HL-60/S4 treated with retinoic acid at 250 ng/mL for 4 days and 3 days (cell line): ENCODE results near the gene EGFL8.
"Not testable (repeated sequence)": the region's sequence is repeated elsewhere in the genome, so short reads cannot be mapped to it uniquely, and the experiment has no call there.

Experiments
- in situ Hi-C: fragments of 300-500 bp; cut with MboI; formaldehyde crosslinking; loops from 2 replicates; pipeline ENCODE4 v1.7.0; 2022; ENCODE audit warnings: low sequenced_read_pairs

The EGFL8 gene

GRCh38 chr6:32182555-32182981, 18.2 kb downstream of the EGFL8 start:
- in situ Hi-C loops: no loop called here

DNA sequence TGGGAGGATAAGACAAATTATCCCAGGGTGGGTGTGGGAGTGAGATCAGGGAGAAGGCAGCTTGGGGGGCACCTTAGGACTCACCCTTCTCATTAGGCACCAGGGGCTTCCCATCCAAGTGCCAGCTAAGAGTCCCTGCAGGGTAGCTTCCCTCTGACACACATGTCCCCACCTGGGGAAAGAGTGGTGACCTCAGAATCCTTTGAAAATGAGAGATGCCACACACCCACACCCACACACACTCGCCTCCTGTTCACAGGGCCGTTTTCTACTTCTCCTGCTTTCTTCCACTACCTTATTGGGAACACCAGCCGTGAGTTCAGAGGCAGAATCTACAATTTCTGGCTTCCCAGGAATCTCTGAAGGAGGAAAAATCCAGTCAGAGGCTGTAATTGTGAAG, 18.6 kb downstream of the EGFL8 start:
- in situ Hi-C loops: no loop called here

DNA sequence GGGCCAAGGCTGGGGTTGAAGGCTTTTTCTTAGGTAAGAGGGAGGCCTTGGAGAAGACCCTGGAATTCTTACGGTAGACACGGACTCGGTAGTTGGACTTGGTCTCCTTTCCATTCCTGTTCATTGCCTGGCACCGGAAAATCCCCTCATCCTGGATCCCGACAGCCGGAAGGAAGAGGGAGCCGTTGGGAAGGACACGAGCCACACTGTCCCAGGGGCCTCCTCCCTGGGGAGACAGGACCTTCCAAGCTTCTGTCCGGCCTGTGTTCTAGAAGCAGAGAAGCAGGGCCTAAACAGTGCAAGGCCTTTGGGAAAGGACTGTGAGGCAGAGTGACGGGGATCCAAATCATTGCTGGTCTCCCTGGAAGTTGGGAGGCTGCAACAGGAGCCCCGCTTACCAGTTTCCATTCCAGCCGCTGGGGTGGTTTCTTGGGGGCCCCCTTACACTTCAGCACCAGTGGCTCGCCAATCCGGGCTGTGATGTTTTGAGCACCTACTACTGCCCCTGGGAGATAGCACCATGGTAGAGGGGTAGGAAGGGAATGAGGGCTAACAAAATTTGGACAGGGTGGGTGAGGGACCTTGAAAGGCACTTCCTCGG, 19.2 kb downstream of the EGFL8 start:
- in situ Hi-C loops: no loop called here

DNA sequence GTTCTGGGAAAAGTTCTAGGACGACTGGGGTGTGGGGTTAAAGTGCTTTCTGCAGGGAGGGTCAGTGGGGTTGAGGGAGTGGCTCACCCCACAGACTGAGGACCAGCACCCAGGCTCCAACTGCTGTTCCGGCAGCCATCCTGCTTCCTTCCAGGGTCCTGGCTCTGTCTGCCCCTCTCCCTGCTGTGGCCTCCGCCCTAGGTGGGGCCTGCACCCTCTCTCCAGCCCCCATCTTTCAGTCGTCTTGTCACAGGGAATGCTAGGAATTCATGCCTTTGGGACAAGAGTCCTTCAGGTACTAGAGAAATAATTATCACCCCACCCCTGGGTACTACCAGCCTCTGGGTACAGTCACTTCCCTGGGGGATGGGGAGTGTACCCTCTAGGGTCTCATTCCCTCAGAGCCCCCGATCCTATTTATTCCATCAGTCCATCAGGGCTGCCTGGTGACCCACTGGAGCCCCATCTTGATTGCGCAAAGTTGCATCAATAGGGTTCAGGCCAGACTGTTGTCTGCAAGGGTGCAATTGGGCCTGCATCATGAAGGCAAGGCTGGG, 19.8 kb downstream of the EGFL8 start, which contains the start of gene AGER:
TSS of gene AGER (minus strand) at position 170 of the 557 bp plus-strand sequence. CDS start at position 139, 31 bp downstream.
- in situ Hi-C loops: no loop called here

GRCh38 chr6:32185681-32186131, 21.3 kb downstream of the EGFL8 start:
- in situ Hi-C loops: not testable (repeated sequence)

- in situ Hi-C loops: not testable (repeated sequence)
Observed at GRCh38 chr6:32186151-32186840, 21.9 kb downstream of the EGFL8 start.

- in situ Hi-C loops: no loop called here
Observed at GRCh38 chr6:32187009-32187709, 22.8 kb downstream of the EGFL8 start.

GRCh38 chr6:32187725-32188380, 23.5 kb downstream of the EGFL8 start:
- in situ Hi-C loops: not testable (repeated sequence)

DNA sequence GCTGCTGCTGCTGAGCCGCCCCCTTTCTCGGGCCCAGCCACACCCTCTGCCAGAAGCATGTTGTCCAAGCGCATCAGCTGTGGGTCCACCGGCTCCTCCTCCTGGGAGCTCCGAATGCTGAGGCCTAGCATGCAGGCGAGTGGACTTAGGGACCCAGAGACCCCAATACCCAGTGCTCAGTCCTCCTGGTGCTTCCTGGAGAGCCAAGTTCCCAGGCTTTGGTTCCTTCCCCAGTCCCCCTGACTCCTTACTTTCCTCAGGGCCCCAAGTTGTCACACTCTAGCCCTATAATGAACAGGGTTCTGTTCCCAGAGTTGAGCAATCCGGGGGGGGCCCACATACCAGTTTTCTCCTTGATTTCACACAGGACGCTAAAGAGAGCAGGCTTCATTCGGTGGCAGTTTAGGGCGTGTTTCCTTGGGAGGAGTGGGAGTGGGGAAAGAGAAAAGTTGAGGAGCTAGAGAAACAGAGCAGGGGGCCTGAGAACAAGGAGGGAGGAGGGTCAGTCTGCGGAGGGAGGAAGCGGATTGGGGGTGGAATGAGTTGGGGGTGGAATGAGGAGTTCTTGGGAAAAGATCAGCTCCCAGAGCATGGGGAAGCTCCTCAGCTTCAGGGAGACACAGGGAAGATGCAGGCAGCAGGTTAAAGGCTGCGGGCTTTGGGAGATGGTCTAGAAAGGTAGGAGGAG, 24.1 kb downstream of the EGFL8 start:
- in situ Hi-C loops: no loop called here

DNA sequence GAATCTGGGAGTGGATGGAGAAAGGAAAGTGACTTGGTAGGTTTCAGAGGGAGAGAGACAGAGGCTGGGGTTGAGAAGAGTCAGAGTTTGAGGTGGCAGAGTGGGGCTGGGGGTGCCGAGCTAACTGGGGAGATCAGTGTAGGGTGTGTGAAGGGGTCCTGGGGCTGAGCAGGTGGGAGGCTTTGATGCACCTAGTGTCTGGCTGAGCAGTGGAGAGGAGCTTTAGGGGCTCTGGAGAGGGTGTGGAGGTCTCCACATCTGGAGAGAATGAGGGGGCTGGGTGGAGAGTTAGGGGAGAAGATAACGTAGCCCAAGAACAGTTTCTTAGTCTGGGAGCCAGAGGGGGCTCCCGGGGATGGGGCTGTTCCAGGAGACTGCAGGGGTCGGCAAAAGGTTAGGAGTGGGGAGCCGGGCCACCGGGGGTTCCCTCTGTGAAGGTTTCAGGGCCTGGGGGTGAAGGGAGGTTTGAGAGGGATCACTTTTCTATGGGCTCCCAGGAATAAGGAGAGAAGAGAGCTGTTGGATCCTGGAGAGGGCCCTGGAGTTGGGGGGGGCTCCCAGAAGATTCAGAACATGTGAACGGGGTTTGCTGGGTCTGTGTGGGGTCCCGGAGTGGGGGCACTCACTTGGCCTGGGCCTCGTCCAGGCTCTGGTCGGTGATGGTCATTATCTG, 24.8 kb downstream of the EGFL8 start:
- in situ Hi-C loops: no loop called here

- in situ Hi-C loops: no loop called here
Observed at GRCh38 chr6:32189742-32190053, 25.3 kb downstream of the EGFL8 start.

GRCh38 chr6:32190054-32190851, 25.9 kb downstream of the EGFL8 start, which contains the start of gene PBX2:
Gene PBX2 (minus strand): TSS chr6:32190202. CDS start chr6:32189915, 287 bp downstream.
- in situ Hi-C loops: no loop called here

- in situ Hi-C loops: no loop called here
Observed at GRCh38 chr6:32190911-32191677, 26.7 kb downstream of the EGFL8 start.

DNA sequence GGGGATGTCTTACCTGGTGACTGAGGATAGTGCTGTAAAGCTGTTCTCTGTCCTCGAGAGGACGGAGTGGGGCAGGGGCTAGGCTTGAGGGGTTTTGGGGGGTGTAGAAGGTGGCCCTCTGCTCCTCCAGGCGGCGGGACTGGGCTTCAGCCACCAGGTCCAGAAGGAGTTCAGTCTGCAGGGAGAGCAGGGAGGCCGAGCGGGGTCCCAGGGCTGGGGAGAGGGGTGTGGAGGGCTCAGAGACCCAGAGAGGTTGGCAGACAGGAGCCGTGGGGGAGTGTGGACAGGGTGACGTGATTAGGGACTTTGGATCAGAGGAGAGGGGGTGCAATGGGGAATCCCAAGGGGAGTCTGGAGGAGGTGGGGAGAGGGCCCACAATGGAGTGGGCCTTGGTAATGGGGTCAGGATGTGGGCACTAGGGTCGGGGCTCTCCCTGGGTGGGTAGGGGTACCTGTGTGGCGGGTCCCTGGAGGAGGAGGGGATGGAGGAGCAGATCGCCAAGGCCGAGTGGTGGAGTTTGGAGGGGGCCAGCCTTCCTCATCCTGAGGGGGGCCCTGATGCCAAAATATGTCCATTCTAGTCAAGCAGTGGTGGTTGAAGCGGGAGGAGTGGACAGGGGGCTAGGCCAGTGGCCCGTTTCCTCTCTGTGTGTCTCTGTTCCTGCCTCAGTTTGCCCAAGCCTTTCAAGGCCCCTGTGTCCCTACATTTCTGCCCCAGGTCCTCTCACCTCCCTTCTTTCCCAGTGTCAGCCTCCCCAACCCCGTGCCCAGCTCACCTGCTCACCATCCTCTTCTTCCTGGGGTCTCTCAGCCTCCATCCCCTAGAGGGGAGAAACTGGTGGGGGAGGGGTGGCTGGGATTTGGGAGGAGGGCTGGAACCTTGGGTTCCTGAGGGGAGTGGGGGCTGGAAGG, 27.6 kb downstream of the EGFL8 start:
- in situ Hi-C loops: no loop called here

DNA sequence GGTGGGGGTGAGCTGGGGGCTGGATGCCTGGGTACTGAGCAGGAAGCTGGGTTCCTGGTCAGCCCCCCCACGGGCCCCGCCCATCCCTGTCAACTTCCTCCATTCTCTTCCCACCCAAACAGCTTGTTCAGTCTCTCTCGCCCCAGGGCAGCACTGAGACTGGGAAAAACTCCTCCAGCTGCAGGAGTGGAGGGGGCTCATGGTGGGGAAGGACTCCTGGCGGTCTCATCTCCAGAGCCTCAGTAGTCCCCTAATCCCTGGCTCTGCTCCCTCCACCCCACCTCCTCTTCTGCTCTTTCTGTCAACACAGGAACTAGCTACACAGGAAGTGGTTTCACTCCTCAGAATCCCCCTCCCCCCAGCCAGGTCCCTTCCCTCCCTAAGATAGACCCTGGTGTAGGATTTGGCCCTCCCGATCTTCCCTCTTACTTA, 28.2 kb downstream of the EGFL8 start, which contains the start of gene GPSM3:
TSS of gene GPSM3 (minus strand) at position 36 of the 432 bp plus-strand sequence. CDS start 130 bp downstream, outside the sequence.
- in situ Hi-C loops: no loop called here

DNA sequence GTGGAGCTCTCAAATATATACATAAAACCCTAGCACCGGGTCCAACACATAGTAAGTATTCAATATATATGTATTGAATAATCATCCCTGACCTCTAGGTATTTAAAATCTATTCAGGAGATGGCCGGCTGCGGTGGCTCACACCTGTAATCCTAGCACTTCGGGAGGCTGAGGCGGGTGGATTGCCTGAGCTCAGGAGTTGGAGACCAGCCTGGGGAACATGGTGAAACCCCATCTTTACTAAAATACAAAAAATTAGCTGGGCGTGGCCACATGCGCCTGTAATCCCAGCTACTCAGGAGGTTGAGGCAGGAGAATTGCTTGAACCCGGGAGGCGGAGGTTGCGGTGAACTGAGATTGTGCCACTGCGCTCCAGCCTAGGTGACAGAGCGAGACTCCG, 28.7 kb downstream of the EGFL8 start:
- in situ Hi-C loops: not testable (repeated sequence)

GRCh38 chr6:32194388-32194787, 30.0 kb downstream of the EGFL8 start:
- in situ Hi-C loops: no loop called here
